Thoracic aorta (tissue), 2 donors: ENCODE measurements around the gene BCAS3. TPM values are rescaled to one million over a fixed set of nuclear protein-coding genes. Genes with fewer than 3 reads are reported as not detected.

Source experiments
- ATAC-seq: fragments of 150-250 bp; one replicate; pipeline ENCODE4 v1.8.0; 2017; ENCODE audit warnings: low read depth; ENCODE audit not compliant: insufficient number of reproducible peaks, low FRiP score
- DNase-seq: peaks from one replicate; pipeline ENCODE4 v3.0.0-alpha.2; 2020; ENCODE audit warnings: low spot score
- H3K27ac ChIP-seq, 2 donors: fragments of 200-600 bp; sonication (generic); 1 replicate in 1 of 2; 2 replicates in 1 of 2; pipeline ENCODE4 v1.5.1; 2016; ENCODE audit warnings: mild to moderate bottlenecking in 2 of 2, moderate library complexity in 2 of 2
- H3K27me3 ChIP-seq: fragments of 200-600 bp; sonication (generic); replicated peaks from 2 replicates; pipeline ENCODE4 v1.6.0; 2016; ENCODE audit warnings: mild to moderate bottlenecking; ENCODE audit not compliant: insufficient read depth
- H3K36me3 ChIP-seq: fragments of 200-600 bp; sonication (generic); one replicate; pipeline ENCODE4 v1.5.1; 2016
- H3K4me1 ChIP-seq, 2 donors: fragments of 200-600 bp; sonication (generic); 1 replicate in 1 of 2; 2 replicates in 1 of 2; pipeline versions ENCODE4 v1.5.1 to v1.6.0; 2016; ENCODE audit warnings: low read depth in 2 of 2, mild to moderate bottlenecking in 1 of 2; ENCODE audit not compliant: control insufficient read depth in 1 of 2
- H3K4me3 ChIP-seq: fragments of 200-600 bp; sonication (generic); 2 replicates; pipeline ENCODE4 v1.5.1; 2016; ENCODE audit warnings: mild to moderate bottlenecking
- H3K9me3 ChIP-seq: fragments of 200-600 bp; sonication (generic); 2 replicates; pipeline ENCODE4 v1.5.1; 2016
- CTCF ChIP-seq: fragments of 200-600 bp; sonication (generic); IDR thresholded peaks from one replicate; pipeline ENCODE4 v1.5.1; 2019; ENCODE audit warnings: antibody characterized with exemption
- total RNA-seq, 2 donors: library from RNA; depleted of rRNA; stranded (reverse); fragments of >200 nt; gene quantifications; one replicate each; pipeline versions ENCODE4 v1.1.0 to v1.2.3, GENCODE V29; 2016

BCAS3 gene
- total RNA-seq, 2 donors from 2014 or later = 35.1 to 69.3 TPM

- ATAC-seq (no peak), DNase-seq (no peak)
Observed at GRCh38 chr17:61230461-61230860, 552.8 kb downstream of the BCAS3 start.

GRCh38 chr17:61230972-61231820 is 553.5 kb downstream of the BCAS3 start:
- no peak for DNase-seq
- H3K27me3 ChIP-seq = no peaks in the 10 kb centered on the region
- no peak for ATAC-seq
- H3K27ac ChIP-seq = no peak overlapping the region
- peaks cover 8 to 30% of the 10 kb centered on the region in 2 donors for H3K4me1 ChIP-seq
- no peaks in the 10 kb centered on the region for H3K36me3 ChIP-seq
- no peak overlapping the region for H3K4me3 ChIP-seq
- no peaks in the 10 kb centered on the region for H3K9me3 ChIP-seq
- TF ChIP-seq CTCF = no peak

More at GRCh38 chr17:61230461-61230860, 552.8 kb downstream of the BCAS3 start:
- H3K9me3 ChIP-seq = no peaks in the 10 kb centered on the region
- no peaks in the 10 kb centered on the region for H3K36me3 ChIP-seq
- H3K27me3 ChIP-seq = no peaks in the 10 kb centered on the region
- TF ChIP-seq CTCF = no peak
- no peak overlapping the region for H3K27ac ChIP-seq
- H3K4me3 ChIP-seq = no peak overlapping the region
- H3K4me1 ChIP-seq = peaks cover 8 to 22% of the 10 kb centered on the region in 2 donors

- TF ChIP-seq CTCF = no peak
- Histone ChIP-seq H3K9me3 (no peaks in the 10 kb centered on the region), H3K27me3 (no peaks in the 10 kb centered on the region), H3K36me3 (no peaks in the 10 kb centered on the region), H3K4me3 (no peak overlapping the region), H3K4me1 (peaks cover 8 to 30% of the 10 kb centered on the region in 2 donors), H3K27ac (no peak overlapping the region)
- DNase-seq = no peak
- no peak for ATAC-seq
Observed at GRCh38 chr17:61232871-61233270, 555.2 kb downstream of the BCAS3 start.

GRCh38 chr17:61233991-61234750 is 556.5 kb downstream of the BCAS3 start:
- Histone ChIP-seq H3K4me3 (no peak overlapping the region), H3K4me1 (peaks cover 8 to 40% of the 10 kb centered on the region in 2 donors), H3K9me3 (no peaks in the 10 kb centered on the region), H3K27ac (no peak overlapping the region), H3K27me3 (no peaks in the 10 kb centered on the region), H3K36me3 (no peaks in the 10 kb centered on the region)
- DNase-seq (no peak), ATAC-seq (no peak)
- no peak for TF ChIP-seq CTCF
